ENCODE data around the gene BTBD9.

- TF ChIP-seq CTCF (IDR thresholded peaks at IDR 0.05) (no peak), POLR2A (IDR thresholded peaks at IDR 0.05) (no peak), POLR2AphosphoS5 (IDR thresholded peaks at IDR 0.05) (no peak), EP300 (IDR thresholded peaks at IDR 0.05; ENCODE audit: low read depth) (no peak)
Observed at GRCh38 chr6:38305995-38306681, 333.6 kb downstream of the BTBD9 start.

Measured in transverse colon (tissue), 4 donors.